Neural cell (in vitro differentiated cells): ENCODE data around the gene PLEKHM3. TPM values are rescaled to one million over a fixed set of nuclear protein-coding genes. Genes with fewer than 3 reads are reported as not detected.

Experiments
- H2AFZ ChIP-seq: fragments of 200-600, 300-800 bp; sonication (generic), shearing (Covaris generic); 2 replicates; pipeline ENCODE4 v1.6.0; 2014; ENCODE audit warnings: low read depth, mild to moderate bottlenecking, antibody characterized with exemption, low read length, moderate library complexity
- H3F3A ChIP-seq: fragments of 200-600 bp; shearing (Covaris generic); 2 replicates; pipeline ENCODE4 v1.6.1; 2016; ENCODE audit warnings: mild to moderate bottlenecking, moderate library complexity, mixed read lengths, antibody characterized with exemption, low read length; ENCODE audit not compliant: insufficient read depth, poor library complexity, severe bottlenecking
- H3K27ac ChIP-seq: fragments of 200-600, 300-800 bp; sonication (generic), shearing (Covaris generic); 2 replicates; pipeline ENCODE4 v1.5.1; 2014; ENCODE audit warnings: mild to moderate bottlenecking, low read length, moderate library complexity
- H3K27me3 ChIP-seq: fragments of 300-800, 200-600 bp; sonication (generic), shearing (Covaris generic); 2 replicates; pipeline ENCODE4 v1.6.0; 2014; ENCODE audit warnings: mild to moderate bottlenecking, low read depth, low read length, moderate library complexity; ENCODE audit not compliant: insufficient read depth
- H3K36me3 ChIP-seq: fragments of 300-800, 200-600 bp; sonication (generic), shearing (Covaris generic); 2 replicates; pipeline ENCODE4 v1.5.1; 2014; ENCODE audit warnings: mild to moderate bottlenecking, antibody characterized with exemption, low read length, moderate library complexity; ENCODE audit not compliant: insufficient read depth
- H3K4me2 ChIP-seq: fragments of 300-800, 200-600 bp; sonication (generic), shearing (Covaris generic); 2 replicates; pipeline ENCODE4 v1.6.0; 2014; ENCODE audit warnings: mild to moderate bottlenecking, low read length
- H3K4me3 ChIP-seq: fragments of 300-800, 200-600 bp; sonication (generic), shearing (Covaris generic); 2 replicates; pipeline ENCODE4 v1.5.1; 2014; ENCODE audit warnings: mild to moderate bottlenecking, low read length, moderate library complexity
- H3K79me2 ChIP-seq: fragments of 200-600 bp; shearing (Covaris generic); replicated peaks from 2 replicates; pipeline ENCODE4 v1.6.0; 2014; ENCODE audit warnings: mild to moderate bottlenecking, low read length, moderate library complexity; ENCODE audit not compliant: insufficient read depth
- H3K9ac ChIP-seq: fragments of 300-800, 200-600 bp; sonication (generic), shearing (Covaris generic); 2 replicates; pipeline ENCODE4 v1.6.1; 2016; ENCODE audit warnings: mild to moderate bottlenecking, low read length, mixed read lengths
- H3K9me2 ChIP-seq: fragments of 200-600 bp; shearing (Covaris generic); 2 replicates; pipeline ENCODE4 v1.6.1; 2016; ENCODE audit warnings: mild to moderate bottlenecking, low read length, mixed read lengths; ENCODE audit not compliant: insufficient read depth
- H3K9me3 ChIP-seq: fragments of 200-600, 300-800 bp; sonication (generic), shearing (Covaris generic); 2 replicates; pipeline ENCODE4 v1.6.1; 2016; ENCODE audit warnings: mild to moderate bottlenecking, mixed run types, low read length, moderate library complexity, mixed read lengths
- H4K20me1 ChIP-seq: fragments of 200-600 bp; shearing (Covaris generic); 2 replicates; pipeline ENCODE4 v1.6.1; 2016; ENCODE audit warnings: mild to moderate bottlenecking, mixed run types; ENCODE audit not compliant: insufficient read depth
- EP300 ChIP-seq: fragments of 450-650 bp; conservative IDR thresholded peaks from 2 replicates; pipeline ENCODE4 v1.6.1; 2014; ENCODE audit warnings: antibody characterized with exemption, mild to moderate bottlenecking, moderate library complexity; ENCODE audit not compliant: poor library complexity, severe bottlenecking
- EZH2 ChIP-seq: fragments of 200-600, 300-800 bp; shearing (Covaris generic), sonication (generic); IDR thresholded peaks from 2 replicates; pipeline ENCODE4 v1.6.1; 2014; ENCODE audit warnings: antibody characterized with exemption, low read length, borderline replicate concordance, mild to moderate bottlenecking; ENCODE audit not compliant: insufficient read depth, poor library complexity, severe bottlenecking
- MXI1 ChIP-seq: fragments of 450-650 bp; conservative IDR thresholded peaks from 2 replicates; pipeline ENCODE4 v1.6.1; 2014; ENCODE audit warnings: antibody characterized with exemption, mild to moderate bottlenecking; ENCODE audit not compliant: poor library complexity, severe bottlenecking
- POLR2AphosphoS5 ChIP-seq: IDR thresholded peaks from 2 replicates; pipeline ENCODE4 v1.6.1; 2012
- RAD21 ChIP-seq: fragments of 450-650 bp; conservative IDR thresholded peaks from 2 replicates; pipeline ENCODE4 v1.6.1; 2014; ENCODE audit warnings: antibody characterized with exemption, mild to moderate bottlenecking, moderate library complexity
- REST ChIP-seq: IDR thresholded peaks from 2 replicates; pipeline ENCODE4 v1.6.1; 2012; ENCODE audit warnings: borderline replicate concordance
- SMC3 ChIP-seq: fragments of 450-650 bp; conservative IDR thresholded peaks from 2 replicates; pipeline ENCODE4 v1.6.1; 2014; ENCODE audit warnings: antibody characterized with exemption, mild to moderate bottlenecking, moderate library complexity; ENCODE audit not compliant: poor library complexity
- TAF1 ChIP-seq: IDR thresholded peaks from 2 replicates; pipeline ENCODE4 v1.6.1; 2012; ENCODE audit warnings: low read depth
- polyA plus RNA-seq: library from polyadenylated mRNA; depleted of rRNA; stranded (reverse); fragments of >200 nt; gene quantifications from 2 replicates; pipeline ENCODE4 v1.2.3, GENCODE V29; 2014
- TF ChIP-seq, protein P1 (sequence below): fragments of 450-650 bp; IDR thresholded peaks from 2 replicates; pipeline ENCODE4 v1.5.1; 2014; ENCODE audit warnings: antibody characterized with exemption, mild to moderate bottlenecking, moderate library complexity; ENCODE audit not compliant: poor library complexity, severe bottlenecking

Gene PLEKHM3
- polyA plus RNA-seq, 1 donor from 2014 or later = 13.4 TPM

DNA sequence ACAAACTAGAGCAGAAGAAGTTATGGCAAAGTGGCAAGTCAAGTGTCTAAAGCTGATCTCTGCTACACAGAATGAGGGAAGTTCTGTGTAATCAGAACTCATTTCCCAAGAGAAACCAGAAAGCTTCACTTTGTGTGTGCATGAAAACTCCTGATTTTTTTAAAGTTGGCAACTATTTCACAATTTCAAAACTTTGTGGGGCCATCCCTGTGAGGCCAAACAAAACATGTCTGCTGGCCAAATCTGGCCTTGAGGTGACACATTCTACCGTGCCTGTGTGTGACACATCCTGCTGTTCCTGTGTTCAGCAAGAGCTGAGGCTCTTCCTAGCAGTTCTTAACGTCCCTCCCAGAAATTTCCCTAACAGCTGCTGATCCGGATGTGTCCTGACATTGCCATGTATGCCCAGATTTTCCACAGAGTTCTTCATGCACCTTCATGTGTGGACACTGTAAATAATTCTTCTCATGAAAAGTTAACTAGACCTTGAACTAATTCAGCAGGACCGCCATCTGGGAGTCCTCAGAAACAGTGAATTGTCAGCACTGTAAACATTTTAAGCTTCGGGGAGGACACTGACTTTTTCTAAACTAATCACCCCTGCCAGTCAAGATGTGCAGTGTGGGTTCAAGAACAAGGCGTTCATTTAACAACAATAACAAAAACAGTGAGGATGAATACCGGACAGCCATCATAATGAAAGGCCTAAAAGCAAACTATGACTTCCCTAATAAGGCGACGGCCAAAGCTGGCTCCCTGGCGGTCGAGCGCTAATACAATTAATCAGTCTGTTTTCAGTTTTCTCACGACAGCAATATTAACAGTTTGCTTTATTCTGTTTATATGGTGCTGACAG lies 99.0 kb downstream of the PLEKHM3 start:
- no peak overlapping the region for H2AFZ ChIP-seq
- H3K36me3 ChIP-seq = no peaks in the 10 kb centered on the region
- no peaks in the 10 kb centered on the region for H3K79me2 ChIP-seq
- H3K27me3 ChIP-seq = no peaks in the 10 kb centered on the region
- H3K27ac ChIP-seq = no peak overlapping the region
- H3K9ac ChIP-seq = no peak overlapping the region
- no peaks in the 10 kb centered on the region for H3K9me2 ChIP-seq
- TF ChIP-seq RAD21 = no peak
- TF ChIP-seq TAF1 = no peak
- no peak for TF ChIP-seq EZH2
- TF ChIP-seq SMC3 = no peak
- TF ChIP-seq POLR2AphosphoS5 = no peak
- TF ChIP-seq REST = no peak
- no peak for TF ChIP-seq MXI1
- TF ChIP-seq, protein P1, sequence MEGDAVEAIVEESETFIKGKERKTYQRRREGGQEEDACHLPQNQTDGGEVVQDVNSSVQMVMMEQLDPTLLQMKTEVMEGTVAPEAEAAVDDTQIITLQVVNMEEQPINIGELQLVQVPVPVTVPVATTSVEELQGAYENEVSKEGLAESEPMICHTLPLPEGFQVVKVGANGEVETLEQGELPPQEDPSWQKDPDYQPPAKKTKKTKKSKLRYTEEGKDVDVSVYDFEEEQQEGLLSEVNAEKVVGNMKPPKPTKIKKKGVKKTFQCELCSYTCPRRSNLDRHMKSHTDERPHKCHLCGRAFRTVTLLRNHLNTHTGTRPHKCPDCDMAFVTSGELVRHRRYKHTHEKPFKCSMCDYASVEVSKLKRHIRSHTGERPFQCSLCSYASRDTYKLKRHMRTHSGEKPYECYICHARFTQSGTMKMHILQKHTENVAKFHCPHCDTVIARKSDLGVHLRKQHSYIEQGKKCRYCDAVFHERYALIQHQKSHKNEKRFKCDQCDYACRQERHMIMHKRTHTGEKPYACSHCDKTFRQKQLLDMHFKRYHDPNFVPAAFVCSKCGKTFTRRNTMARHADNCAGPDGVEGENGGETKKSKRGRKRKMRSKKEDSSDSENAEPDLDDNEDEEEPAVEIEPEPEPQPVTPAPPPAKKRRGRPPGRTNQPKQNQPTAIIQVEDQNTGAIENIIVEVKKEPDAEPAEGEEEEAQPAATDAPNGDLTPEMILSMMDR = no peak
- no peak for TF ChIP-seq EP300
- no peaks in the 10 kb centered on the region for H4K20me1 ChIP-seq
- H3F3A ChIP-seq = no peaks in the 10 kb centered on the region
- no peaks in the 10 kb centered on the region for H3K9me3 ChIP-seq
- H3K4me3 ChIP-seq = no peak overlapping the region
- no peak overlapping the region for H3K4me2 ChIP-seq

- Histone ChIP-seq H3K36me3 (no peaks in the 10 kb centered on the region), H3K79me2 (no peaks in the 10 kb centered on the region), H3K9me2 (no peaks in the 10 kb centered on the region), H4K20me1 (no peaks in the 10 kb centered on the region), H3F3A (no peaks in the 10 kb centered on the region), H3K27me3 (no peaks in the 10 kb centered on the region), H3K27ac (no peak overlapping the region), H2AFZ (no peak overlapping the region), H3K4me3 (no peak overlapping the region), H3K9ac (no peak overlapping the region), H3K4me2 (no peak overlapping the region), H3K9me3 (no peaks in the 10 kb centered on the region)
- no peak for TF ChIP-seq TAF1
- TF ChIP-seq EP300 = no peak
- no peak for TF ChIP-seq RAD21
- no peak for TF ChIP-seq EZH2
- TF ChIP-seq SMC3 = no peak
- TF ChIP-seq REST = no peak
- TF ChIP-seq, protein P1 = no peak
- no peak for TF ChIP-seq POLR2AphosphoS5
- no peak for TF ChIP-seq MXI1
These were observed 99.7 kb downstream of the PLEKHM3 start for GRCh38 chr2:207925601-207926000.
